Panc1 (cell line): ENCODE data around the gene PTPRJ.

ENCODE experiments used
- POLR2AphosphoS5 ChIP-seq: IDR thresholded peaks from 2 replicates; pipeline ENCODE4 v1.6.1; 2012; ENCODE audit warnings: mild to moderate bottlenecking, low read depth, low read length, moderate library complexity
- SIN3A ChIP-seq: IDR thresholded peaks from 2 replicates; pipeline ENCODE4 v1.6.1; 2012; ENCODE audit warnings: low read depth, mild to moderate bottlenecking, low read length, moderate library complexity, borderline replicate concordance; ENCODE audit not compliant: insufficient read depth
- TCF7L2 ChIP-seq: IDR thresholded peaks from 2 replicates; pipeline ENCODE4 v1.6.1; 2011; ENCODE audit warnings: mild to moderate bottlenecking, low read depth, low read length, inconsistent platforms
- TF ChIP-seq, protein P1 (sequence below): fragments of 450-650 bp; IDR thresholded peaks from 2 replicates; pipeline ENCODE4 v1.5.1; 2017; ENCODE audit warnings: mild to moderate bottlenecking
- TF ChIP-seq, protein P2 (sequence below), 2 experiments: IDR thresholded peaks; 2 replicates each; pipeline ENCODE4 v1.6.1; 2011 to 2012; ENCODE audit warnings: low read depth in 2 of 2, control low read depth in 1 of 2, low read length in 1 of 2, mild to moderate bottlenecking in 1 of 2, moderate library complexity in 1 of 2; ENCODE audit not compliant: insufficient read depth in 1 of 2

DNA sequence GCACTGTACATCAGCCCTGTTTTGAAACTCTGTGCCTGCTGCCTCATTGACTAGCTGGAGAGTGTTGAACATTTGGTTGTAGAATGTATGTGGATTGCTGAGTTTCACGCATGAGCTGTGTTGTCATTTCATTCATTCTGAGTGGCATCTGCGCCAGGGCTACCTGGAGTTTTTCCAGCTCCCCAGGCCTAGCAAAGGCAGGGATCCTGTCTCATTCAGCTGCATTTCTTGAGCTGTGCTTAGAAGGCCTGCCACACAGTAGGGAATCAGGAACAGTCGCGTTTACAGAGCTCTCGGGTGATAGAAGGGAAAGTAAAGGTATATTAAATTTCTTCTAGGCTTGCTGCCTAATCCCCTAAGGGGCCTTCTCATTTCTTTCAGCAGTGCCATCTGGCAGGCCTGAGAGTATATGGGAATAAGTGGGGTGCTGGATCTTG lies 44.3 kb downstream of the PTPRJ start:
- TF ChIP-seq, protein P1, sequence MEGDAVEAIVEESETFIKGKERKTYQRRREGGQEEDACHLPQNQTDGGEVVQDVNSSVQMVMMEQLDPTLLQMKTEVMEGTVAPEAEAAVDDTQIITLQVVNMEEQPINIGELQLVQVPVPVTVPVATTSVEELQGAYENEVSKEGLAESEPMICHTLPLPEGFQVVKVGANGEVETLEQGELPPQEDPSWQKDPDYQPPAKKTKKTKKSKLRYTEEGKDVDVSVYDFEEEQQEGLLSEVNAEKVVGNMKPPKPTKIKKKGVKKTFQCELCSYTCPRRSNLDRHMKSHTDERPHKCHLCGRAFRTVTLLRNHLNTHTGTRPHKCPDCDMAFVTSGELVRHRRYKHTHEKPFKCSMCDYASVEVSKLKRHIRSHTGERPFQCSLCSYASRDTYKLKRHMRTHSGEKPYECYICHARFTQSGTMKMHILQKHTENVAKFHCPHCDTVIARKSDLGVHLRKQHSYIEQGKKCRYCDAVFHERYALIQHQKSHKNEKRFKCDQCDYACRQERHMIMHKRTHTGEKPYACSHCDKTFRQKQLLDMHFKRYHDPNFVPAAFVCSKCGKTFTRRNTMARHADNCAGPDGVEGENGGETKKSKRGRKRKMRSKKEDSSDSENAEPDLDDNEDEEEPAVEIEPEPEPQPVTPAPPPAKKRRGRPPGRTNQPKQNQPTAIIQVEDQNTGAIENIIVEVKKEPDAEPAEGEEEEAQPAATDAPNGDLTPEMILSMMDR: no peak
- TF ChIP-seq SIN3A (no peak), POLR2AphosphoS5 (no peak), TCF7L2 (no peak)
- TF ChIP-seq, protein P2, sequence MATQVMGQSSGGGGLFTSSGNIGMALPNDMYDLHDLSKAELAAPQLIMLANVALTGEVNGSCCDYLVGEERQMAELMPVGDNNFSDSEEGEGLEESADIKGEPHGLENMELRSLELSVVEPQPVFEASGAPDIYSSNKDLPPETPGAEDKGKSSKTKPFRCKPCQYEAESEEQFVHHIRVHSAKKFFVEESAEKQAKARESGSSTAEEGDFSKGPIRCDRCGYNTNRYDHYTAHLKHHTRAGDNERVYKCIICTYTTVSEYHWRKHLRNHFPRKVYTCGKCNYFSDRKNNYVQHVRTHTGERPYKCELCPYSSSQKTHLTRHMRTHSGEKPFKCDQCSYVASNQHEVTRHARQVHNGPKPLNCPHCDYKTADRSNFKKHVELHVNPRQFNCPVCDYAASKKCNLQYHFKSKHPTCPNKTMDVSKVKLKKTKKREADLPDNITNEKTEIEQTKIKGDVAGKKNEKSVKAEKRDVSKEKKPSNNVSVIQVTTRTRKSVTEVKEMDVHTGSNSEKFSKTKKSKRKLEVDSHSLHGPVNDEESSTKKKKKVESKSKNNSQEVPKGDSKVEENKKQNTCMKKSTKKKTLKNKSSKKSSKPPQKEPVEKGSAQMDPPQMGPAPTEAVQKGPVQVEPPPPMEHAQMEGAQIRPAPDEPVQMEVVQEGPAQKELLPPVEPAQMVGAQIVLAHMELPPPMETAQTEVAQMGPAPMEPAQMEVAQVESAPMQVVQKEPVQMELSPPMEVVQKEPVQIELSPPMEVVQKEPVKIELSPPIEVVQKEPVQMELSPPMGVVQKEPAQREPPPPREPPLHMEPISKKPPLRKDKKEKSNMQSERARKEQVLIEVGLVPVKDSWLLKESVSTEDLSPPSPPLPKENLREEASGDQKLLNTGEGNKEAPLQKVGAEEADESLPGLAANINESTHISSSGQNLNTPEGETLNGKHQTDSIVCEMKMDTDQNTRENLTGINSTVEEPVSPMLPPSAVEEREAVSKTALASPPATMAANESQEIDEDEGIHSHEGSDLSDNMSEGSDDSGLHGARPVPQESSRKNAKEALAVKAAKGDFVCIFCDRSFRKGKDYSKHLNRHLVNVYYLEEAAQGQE (IDR thresholded peaks at IDR 0.05; ENCODE audit: insufficient read depth in 1 of 2, low read depth in 2 of 2, low read length in 1 of 2): no peak
